Measurements from ENCODE around the gene KCNK2.

KCNK2 gene

GRCh38 chr1:215262106-215262505, 179.6 kb downstream of the KCNK2 start:
- DNase-seq = no peak

GRCh38 chr1:215263636-215264035, 181.1 kb downstream of the KCNK2 start:
- DNase-seq = no peak

- DNase-seq = no peak
Observed at GRCh38 chr1:215264649-215265048, 182.1 kb downstream of the KCNK2 start.

GRCh38 chr1:215267495-215267894, 185.0 kb downstream of the KCNK2 start:
- no peak for DNase-seq

GRCh38 chr1:215269955-215270354, 187.4 kb downstream of the KCNK2 start:
- DNase-seq = no peak

- DNase-seq = no peak
Observed at GRCh38 chr1:215273838-215274516, 191.4 kb downstream of the KCNK2 start.

- DNase-seq = no peak
Observed at GRCh38 chr1:215276582-215276981, 194.0 kb downstream of the KCNK2 start.

GRCh38 chr1:215277532-215277931, 195.0 kb downstream of the KCNK2 start:
- DNase-seq = no peak

- DNase-seq = no peak
Observed at GRCh38 chr1:215279682-215280081, 197.1 kb downstream of the KCNK2 start.

GRCh38 chr1:215282557-215282956, 200.0 kb downstream of the KCNK2 start:
- DNase-seq = no peak

- no peak for DNase-seq
Observed at GRCh38 chr1:215285013-215285800, 202.7 kb downstream of the KCNK2 start.
